CD14-positive monocyte (primary cell): ENCODE results near the gene TSPAN3. TPM values are rescaled to one million over a fixed set of nuclear protein-coding genes. Genes with fewer than 3 reads are reported as not detected.
A peak's percentile ranks its signal among the peaks of the same experiment; 100 is the strongest.

Experiments
- DNase-seq, 3 donors: peaks; one replicate each; pipeline ENCODE4 v3.0.0-alpha.2; 2011 to 2022
- H2AFZ ChIP-seq: 2 replicates; pipeline ENCODE4 v1.6.0; 2012; ENCODE audit warnings: mild to moderate bottlenecking, low read depth, low read length, inconsistent platforms; ENCODE audit not compliant: insufficient read depth, poor library complexity, severe bottlenecking
- H3K27ac ChIP-seq, 2 donors: 1 replicate in 1 of 2; 2 replicates in 1 of 2; pipeline ENCODE4 v1.5.1; 2012 to 2013; ENCODE audit warnings: low read length in 2 of 2, control low read depth in 1 of 2, inconsistent platforms in 1 of 2, low read depth in 1 of 2, mild to moderate bottlenecking in 1 of 2
- H3K27me3 ChIP-seq, 2 donors: one replicate each; pipeline versions ENCODE4 v1.6.0 to v1.6.1; 2011 to 2013; ENCODE audit warnings: low read length in 2 of 2; ENCODE audit not compliant: control insufficient read depth in 2 of 2, insufficient read depth in 2 of 2
- H3K36me3 ChIP-seq, 2 donors: replicated peaks in 1 of 2; 1 replicate in 1 of 2; 2 replicates in 1 of 2; pipeline versions ENCODE4 v1.5.1 to v1.6.1; 2012 to 2013; ENCODE audit warnings: low read length in 2 of 2, control low read depth in 1 of 2, inconsistent platforms in 1 of 2, mild to moderate bottlenecking in 1 of 2; ENCODE audit not compliant: insufficient read depth in 2 of 2, control insufficient read depth in 1 of 2
- H3K4me1 ChIP-seq, 2 donors: 1 replicate in 1 of 2; 2 replicates in 1 of 2; pipeline versions ENCODE4 v1.5.1 to v1.6.1; 2012 to 2013; ENCODE audit warnings: low read length in 2 of 2, control low read depth in 1 of 2, inconsistent platforms in 1 of 2, mild to moderate bottlenecking in 1 of 2, moderate library complexity in 1 of 2; ENCODE audit not compliant: insufficient read depth in 2 of 2, control insufficient read depth in 1 of 2
- H3K4me2 ChIP-seq: replicated peaks from 2 replicates; pipeline ENCODE3; 2012; ENCODE audit warnings: low read length, moderate library complexity, mild to moderate bottlenecking; ENCODE audit not compliant: poor library complexity, severe bottlenecking; ENCODE audit errors: extremely low read depth
- H3K4me3 ChIP-seq, 3 experiments: fragments of 200-600 bp in 1 of 3; sonication (generic) in 1 of 3; replicated peaks in 1 of 3; 1 replicate in 2 of 3; 2 replicates in 1 of 3; pipeline ENCODE4 v1.5.1; 2011 to 2013; ENCODE audit warnings: low read length in 3 of 3, mild to moderate bottlenecking in 3 of 3, control low read depth in 2 of 3, low read depth in 2 of 3, inconsistent platforms in 1 of 3, moderate library complexity in 1 of 3
- H3K79me2 ChIP-seq: 2 replicates; pipeline ENCODE4 v1.6.0; 2012; ENCODE audit warnings: mild to moderate bottlenecking, control low read depth, inconsistent platforms, low read length, moderate library complexity; ENCODE audit not compliant: insufficient read depth
- H3K9ac ChIP-seq: 2 replicates; pipeline ENCODE4 v1.6.0; 2017; ENCODE audit warnings: low read length, mild to moderate bottlenecking; ENCODE audit not compliant: insufficient read depth, poor library complexity, severe bottlenecking
- H3K9me3 ChIP-seq, 2 donors: replicated peaks in 1 of 2; 1 replicate in 1 of 2; 2 replicates in 1 of 2; pipeline versions ENCODE4 v1.5.1 to v1.6.1; 2012 to 2013; ENCODE audit warnings: low read length in 2 of 2, control low read depth in 1 of 2; ENCODE audit not compliant: control insufficient read depth in 1 of 2, insufficient read depth in 1 of 2
- H4K20me1 ChIP-seq: 2 replicates; pipeline ENCODE4 v1.6.0; 2012; ENCODE audit warnings: mild to moderate bottlenecking, low read length, control low read depth, moderate library complexity; ENCODE audit not compliant: insufficient read depth
- H3K27ac Mint-ChIP-seq, 7 donors: one replicate each; pipeline ENCODE4 v1.8.0; 2020; ENCODE audit warnings: mild to moderate bottlenecking in 7 of 7, mixed read lengths in 7 of 7, moderate library complexity in 6 of 7, inconsistent platforms in 2 of 7
- H3K27me3 Mint-ChIP-seq, 3 donors: one replicate each; pipeline ENCODE4 v1.8.0; 2021 to 2022; ENCODE audit warnings: low read depth in 3 of 3, mild to moderate bottlenecking in 3 of 3, mixed read lengths in 3 of 3, moderate library complexity in 3 of 3, inconsistent platforms in 1 of 3
- H3K36me3 Mint-ChIP-seq, 2 donors: one replicate each; pipeline ENCODE4 v1.8.0; 2020; ENCODE audit warnings: mixed read lengths in 2 of 2, inconsistent platforms in 1 of 2, mild to moderate bottlenecking in 1 of 2
- H3K4me1 Mint-ChIP-seq: one replicate; pipeline ENCODE4 v1.8.0; 2020; ENCODE audit warnings: mild to moderate bottlenecking, mixed read lengths
- H3K4me3 Mint-ChIP-seq, 2 donors: one replicate each; pipeline ENCODE4 v1.8.0; 2020; ENCODE audit warnings: mild to moderate bottlenecking in 2 of 2, mixed read lengths in 2 of 2, moderate library complexity in 1 of 2
- H3K9me3 Mint-ChIP-seq, 7 donors: one replicate each; pipeline ENCODE4 v1.8.0; 2020 to 2022; ENCODE audit warnings: mixed read lengths in 7 of 7, mild to moderate bottlenecking in 6 of 7, moderate library complexity in 6 of 7, inconsistent platforms in 2 of 7
- WGBS: methylation state at CpG from one replicate; pipeline ENCODE4 v1.1.5; 2013; ENCODE audit warnings: missing lambda C conversion rate; ENCODE audit not compliant: insufficient coverage; 5-methylcytosine and 5-hydroxymethylcytosine counted together
- intact Hi-C, 2 donors: fragments of 100-400 bp; cut with micrococcal nuclease; formaldehyde crosslinking; loops; one replicate each; pipeline versions ENCODE4 v1.15.0 to v1.15.1; 2023
- polyA plus RNA-seq, 3 donors: library from polyadenylated mRNA; depleted of rRNA in 1 of 3; unstranded in 2 of 3; stranded (reverse) in 1 of 3; fragments of 300-500 nt in 2 of 3; fragments of >200 nt in 1 of 3; fragmentation: Illumina TruSeq in 2 of 3; gene quantifications; 1 replicate in 2 of 3; 2 replicates in 1 of 3; pipeline ENCODE4 v1.2.3, GENCODE V29; 2012 to 2021
- TF ChIP-seq, protein P1 (sequence below): fragments of 200-600 bp; IDR thresholded peaks from one replicate; pipeline ENCODE4 v1.8.0; 2022; ENCODE audit warnings: antibody characterized with exemption, mild to moderate bottlenecking

TSPAN3 gene
- polyA plus RNA-seq, 3 donors: 26.0 to 68.0 (median 53.2) TPM

DNA sequence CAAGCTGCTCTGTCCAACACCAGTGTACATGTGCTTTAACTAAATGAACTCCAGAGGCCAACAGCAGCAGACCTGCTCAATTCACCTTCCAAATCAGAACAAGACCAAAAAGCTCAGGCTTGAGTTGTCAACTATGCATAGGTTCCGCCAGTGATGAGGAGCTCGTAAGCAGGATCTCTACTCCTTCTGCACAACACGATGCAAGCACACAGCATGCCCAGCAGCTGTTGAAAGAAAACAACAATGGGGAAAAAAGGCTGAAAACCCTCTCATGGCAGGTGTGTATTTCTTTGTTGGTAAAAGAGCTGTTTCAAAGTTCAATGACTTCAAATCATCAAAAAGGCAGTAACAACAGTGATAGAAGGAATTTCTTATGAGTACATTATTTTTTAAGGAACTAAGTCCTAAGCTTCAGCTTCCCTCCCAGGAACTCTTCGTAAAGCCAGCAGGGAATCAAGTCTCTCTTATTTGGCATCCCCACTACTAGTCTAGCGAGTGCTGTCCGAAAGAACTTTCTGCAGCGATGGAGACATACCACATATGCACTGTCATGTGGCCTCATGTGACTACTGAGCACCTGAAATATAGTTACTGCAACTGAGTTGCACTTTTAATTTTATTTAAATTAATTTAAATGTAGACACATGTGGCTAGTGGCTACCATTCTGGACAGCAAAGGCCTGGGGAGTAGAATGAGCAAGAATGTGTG lies 24.1 kb downstream of the TSPAN3 start:
- no CpG with 5 or more reads among the region's 7 CpGs for WGBS
- Histone ChIP-seq H2AFZ (no peak overlapping the region), H3K4me3 (no peak overlapping the region), H3K27me3 (no peaks in the 10 kb centered on the region), H4K20me1 (peaks cover 43% of the 10 kb centered on the region), H3K9me3 (no peaks in the 10 kb centered on the region), H3K4me2 (no peak overlapping the region), H3K79me2 (no peaks in the 10 kb centered on the region), H3K27ac (no peak overlapping the region), H3K9ac (no peak overlapping the region), H3K4me1 (no peaks in the 10 kb centered on the region), H3K36me3 (peaks cover 27 to 50% of the 10 kb centered on the region in 2 donors)
- intact Hi-C loops: no loop called here
- no peak for DNase-seq
- no peak overlapping the region for H3K4me3 Mint-ChIP-seq
- TF ChIP-seq, protein P1, sequence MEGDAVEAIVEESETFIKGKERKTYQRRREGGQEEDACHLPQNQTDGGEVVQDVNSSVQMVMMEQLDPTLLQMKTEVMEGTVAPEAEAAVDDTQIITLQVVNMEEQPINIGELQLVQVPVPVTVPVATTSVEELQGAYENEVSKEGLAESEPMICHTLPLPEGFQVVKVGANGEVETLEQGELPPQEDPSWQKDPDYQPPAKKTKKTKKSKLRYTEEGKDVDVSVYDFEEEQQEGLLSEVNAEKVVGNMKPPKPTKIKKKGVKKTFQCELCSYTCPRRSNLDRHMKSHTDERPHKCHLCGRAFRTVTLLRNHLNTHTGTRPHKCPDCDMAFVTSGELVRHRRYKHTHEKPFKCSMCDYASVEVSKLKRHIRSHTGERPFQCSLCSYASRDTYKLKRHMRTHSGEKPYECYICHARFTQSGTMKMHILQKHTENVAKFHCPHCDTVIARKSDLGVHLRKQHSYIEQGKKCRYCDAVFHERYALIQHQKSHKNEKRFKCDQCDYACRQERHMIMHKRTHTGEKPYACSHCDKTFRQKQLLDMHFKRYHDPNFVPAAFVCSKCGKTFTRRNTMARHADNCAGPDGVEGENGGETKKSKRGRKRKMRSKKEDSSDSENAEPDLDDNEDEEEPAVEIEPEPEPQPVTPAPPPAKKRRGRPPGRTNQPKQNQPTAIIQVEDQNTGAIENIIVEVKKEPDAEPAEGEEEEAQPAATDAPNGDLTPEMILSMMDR: no peak
- peak overlapping the region in 1 of 7 donors; percentile 6 for H3K27ac Mint-ChIP-seq
- H3K9me3 Mint-ChIP-seq: peaks cover 0 to 31% (median 8%) of the 10 kb centered on the region in 7 donors
- peaks cover 50 to 56% of the 10 kb centered on the region in 2 donors for H3K36me3 Mint-ChIP-seq
- peaks cover 18% of the 10 kb centered on the region for H3K4me1 Mint-ChIP-seq
- H3K27me3 Mint-ChIP-seq: peaks cover 0 to 1% (median 0%) of the 10 kb centered on the region in 3 donors

DNA sequence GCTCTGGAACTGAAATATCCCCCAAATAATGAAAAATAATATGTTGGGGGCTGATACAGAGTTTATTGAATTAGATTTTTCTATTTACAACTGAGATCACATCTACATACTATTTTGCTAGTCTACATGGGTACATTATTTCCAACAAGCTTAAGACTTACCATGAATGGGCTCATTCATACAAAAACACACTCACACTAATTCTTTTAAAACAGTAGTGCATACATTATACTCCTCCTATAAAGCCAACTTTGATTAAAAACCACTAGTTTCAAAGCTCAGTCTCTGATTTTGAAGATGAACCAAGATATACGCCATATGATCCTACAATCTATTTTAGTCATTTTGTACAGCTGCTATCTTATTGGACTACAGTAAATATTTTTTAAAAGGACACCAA lies 24.9 kb downstream of the TSPAN3 start:
- H3K36me3 Mint-ChIP-seq: peaks cover 47 to 52% of the 10 kb centered on the region in 2 donors

More for the DNA sequence above, 24.9 kb downstream of the TSPAN3 start:
- no peaks in the 10 kb centered on the region for H3K9me3 ChIP-seq
- TF ChIP-seq, protein P1: no peak
- intact Hi-C loops: no loop called here
- no peak for DNase-seq
- H3K4me2 ChIP-seq: no peak overlapping the region
- peaks cover 18% of the 10 kb centered on the region for H3K4me1 Mint-ChIP-seq
- no peak overlapping the region for H3K4me3 Mint-ChIP-seq
- peaks cover 43% of the 10 kb centered on the region for H4K20me1 ChIP-seq
- no peak overlapping the region for H3K9ac ChIP-seq
- H3K79me2 ChIP-seq: no peaks in the 10 kb centered on the region
- no peaks in the 10 kb centered on the region for H3K27me3 ChIP-seq
- H3K9me3 Mint-ChIP-seq: peaks cover 0 to 39% (median 16%) of the 10 kb centered on the region in 7 donors
- no peak overlapping the region for H2AFZ ChIP-seq
- WGBS: no CpG with 5 or more reads among the region's 1 CpG
- H3K27ac ChIP-seq: peak overlapping the region in 1 of 2 donors; percentile 27
- H3K27me3 Mint-ChIP-seq: peaks cover 0 to 1% (median 0%) of the 10 kb centered on the region in 3 donors
- H3K36me3 ChIP-seq: peaks cover 27 to 50% of the 10 kb centered on the region in 2 donors
- no peaks in the 10 kb centered on the region for H3K4me1 ChIP-seq
- H3K27ac Mint-ChIP-seq: no peak overlapping the region
- H3K4me3 ChIP-seq: no peak overlapping the region
